ENCODE results near the gene PPIL1. TPM values are rescaled to one million over a fixed set of nuclear protein-coding genes. Genes with fewer than 3 reads are reported as not detected.

The PPIL1 gene
- total RNA-seq, 2 donors from 2014 or later, result 41.1 to 53.7 TPM

DNA sequence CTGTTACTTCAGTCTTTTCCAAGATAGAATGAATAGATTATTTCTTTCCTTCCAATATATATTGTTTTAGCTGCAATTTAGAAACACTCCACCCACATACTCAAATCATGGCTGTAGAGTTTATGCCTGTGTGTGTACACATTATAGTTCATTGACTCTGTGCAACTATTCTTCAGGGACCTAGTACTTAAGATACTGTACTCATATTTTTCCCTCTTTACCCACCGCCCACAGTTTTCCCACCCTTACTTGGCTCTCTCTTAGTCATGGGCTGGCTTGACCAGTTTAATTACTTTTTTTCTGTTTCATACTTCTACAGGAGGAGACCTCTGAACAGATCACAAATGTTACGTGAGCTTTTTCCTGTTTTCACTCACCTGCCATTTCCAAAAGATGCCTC, 41.5 kb upstream of the PPIL1 start:
- H3K27ac ChIP-seq, result peak overlapping the region in 1 of 2 donors; percentile 89

DNA sequence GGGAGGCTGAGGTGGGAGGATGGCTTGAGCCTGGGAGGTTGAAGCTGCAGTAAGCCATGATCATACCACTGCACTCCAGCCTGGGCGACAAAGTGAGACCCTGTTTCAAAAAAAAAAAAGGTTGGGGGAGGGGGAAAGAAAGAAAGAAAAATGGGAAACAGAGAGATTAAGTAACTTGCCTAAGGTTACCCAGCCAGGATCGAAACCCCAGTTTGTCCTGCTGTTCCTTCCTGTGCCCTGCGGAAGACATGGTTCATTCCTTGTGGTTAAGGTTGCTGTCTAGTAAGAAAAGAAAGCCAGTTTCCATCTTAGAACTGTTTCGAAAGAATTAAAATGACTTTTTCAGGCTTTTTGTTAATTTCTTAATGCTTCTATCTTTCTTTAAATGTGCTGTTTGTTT, 41.0 kb upstream of the PPIL1 start:
- H3K27me3 ChIP-seq, result no peaks in the 10 kb centered on the region
- no peak overlapping the region for H3K27ac ChIP-seq
- H3K36me3 ChIP-seq, result peaks cover 66% of the 10 kb centered on the region
- peaks cover 3 to 33% of the 10 kb centered on the region in 2 donors for H3K4me1 ChIP-seq
- TF ChIP-seq, protein P1, sequence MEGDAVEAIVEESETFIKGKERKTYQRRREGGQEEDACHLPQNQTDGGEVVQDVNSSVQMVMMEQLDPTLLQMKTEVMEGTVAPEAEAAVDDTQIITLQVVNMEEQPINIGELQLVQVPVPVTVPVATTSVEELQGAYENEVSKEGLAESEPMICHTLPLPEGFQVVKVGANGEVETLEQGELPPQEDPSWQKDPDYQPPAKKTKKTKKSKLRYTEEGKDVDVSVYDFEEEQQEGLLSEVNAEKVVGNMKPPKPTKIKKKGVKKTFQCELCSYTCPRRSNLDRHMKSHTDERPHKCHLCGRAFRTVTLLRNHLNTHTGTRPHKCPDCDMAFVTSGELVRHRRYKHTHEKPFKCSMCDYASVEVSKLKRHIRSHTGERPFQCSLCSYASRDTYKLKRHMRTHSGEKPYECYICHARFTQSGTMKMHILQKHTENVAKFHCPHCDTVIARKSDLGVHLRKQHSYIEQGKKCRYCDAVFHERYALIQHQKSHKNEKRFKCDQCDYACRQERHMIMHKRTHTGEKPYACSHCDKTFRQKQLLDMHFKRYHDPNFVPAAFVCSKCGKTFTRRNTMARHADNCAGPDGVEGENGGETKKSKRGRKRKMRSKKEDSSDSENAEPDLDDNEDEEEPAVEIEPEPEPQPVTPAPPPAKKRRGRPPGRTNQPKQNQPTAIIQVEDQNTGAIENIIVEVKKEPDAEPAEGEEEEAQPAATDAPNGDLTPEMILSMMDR (IDR thresholded peaks at IDR 0.05), result no peak
- no peaks in the 10 kb centered on the region for H3K9me3 ChIP-seq
- no peak for DNase-seq (ENCODE audit: low spot score)
- H3K4me3 ChIP-seq, result no peak overlapping the region

More for the DNA sequence above, 41.5 kb upstream of the PPIL1 start:
- no peak overlapping the region for H3K4me3 ChIP-seq
- no peak for DNase-seq (ENCODE audit: low spot score)
- H3K27me3 ChIP-seq, result no peaks in the 10 kb centered on the region
- H3K36me3 ChIP-seq, result peaks cover 70% of the 10 kb centered on the region
- TF ChIP-seq, protein P1 (IDR thresholded peaks at IDR 0.05), result no peak
- no peaks in the 10 kb centered on the region for H3K9me3 ChIP-seq
- peaks cover 3 to 33% of the 10 kb centered on the region in 2 donors for H3K4me1 ChIP-seq

DNA sequence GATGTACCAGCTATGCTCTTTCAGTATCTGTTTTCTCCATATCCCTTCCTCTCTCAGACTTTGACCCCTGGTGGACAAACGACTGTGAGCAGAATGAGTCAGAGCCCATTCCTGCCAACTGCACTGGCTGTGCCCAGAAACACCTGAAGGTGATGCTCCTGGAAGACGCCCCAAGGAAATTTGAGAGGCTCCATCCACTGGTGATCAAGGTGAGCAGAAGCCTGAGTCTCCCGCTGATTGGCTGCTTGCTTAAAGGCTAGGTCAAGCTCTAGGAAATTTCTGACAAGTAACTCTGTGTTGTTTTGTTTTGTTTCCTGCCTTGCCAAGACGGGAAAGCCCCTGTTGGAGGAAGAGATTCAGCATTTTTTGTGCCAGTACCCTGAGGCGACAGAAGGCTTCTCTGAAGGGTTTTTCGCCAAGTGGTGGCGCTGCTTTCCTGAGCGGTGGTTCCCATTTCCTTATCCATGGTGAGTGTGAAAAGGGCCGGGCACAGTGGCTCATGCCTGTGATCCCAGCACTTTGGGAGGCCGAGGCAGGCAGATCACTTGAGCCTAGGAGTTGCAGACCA, 39.7 kb upstream of the PPIL1 start:
- H3K27ac ChIP-seq, result no peak overlapping the region
- no peaks in the 10 kb centered on the region for H3K27me3 ChIP-seq
- no peak for DNase-seq (ENCODE audit: low spot score)
- H3K4me1 ChIP-seq, result peaks cover 3 to 28% of the 10 kb centered on the region in 2 donors
- TF ChIP-seq, protein P1 (IDR thresholded peaks at IDR 0.05), result peak in 1 of 2 donors; percentile 40
- no peak overlapping the region for H3K4me3 ChIP-seq
- H3K9me3 ChIP-seq, result no peaks in the 10 kb centered on the region
- peaks cover 57% of the 10 kb centered on the region for H3K36me3 ChIP-seq

DNA sequence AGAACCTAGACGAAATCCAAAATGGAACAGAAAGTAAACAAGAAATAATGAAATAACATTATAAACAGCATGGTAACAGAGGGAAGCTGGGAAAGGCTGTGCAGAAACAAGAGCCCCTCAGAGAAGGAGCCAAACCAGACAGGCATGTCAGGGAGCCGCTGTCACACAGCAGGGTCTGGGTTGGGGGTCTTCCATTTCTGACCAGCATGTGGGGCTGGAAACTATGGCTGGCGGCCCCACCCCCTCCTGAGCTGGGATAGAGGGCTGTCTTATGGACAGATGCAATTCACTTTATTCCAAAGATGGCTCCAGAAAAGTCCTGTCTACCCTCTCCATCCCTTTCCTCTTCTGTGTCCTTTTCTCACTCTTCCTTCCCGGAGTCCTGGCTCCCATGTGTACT, 38.5 kb upstream of the PPIL1 start:
- Histone ChIP-seq H3K27me3 (no peaks in the 10 kb centered on the region), H3K9me3 (no peaks in the 10 kb centered on the region), H3K4me3 (no peak overlapping the region), H3K27ac (no peak overlapping the region), H3K36me3 (peaks cover 51% of the 10 kb centered on the region), H3K4me1 (peaks cover 0 to 25% of the 10 kb centered on the region in 2 donors)
- no peak for DNase-seq (ENCODE audit: low spot score)
- TF ChIP-seq, protein P1 (IDR thresholded peaks at IDR 0.05), result no peak

DNA sequence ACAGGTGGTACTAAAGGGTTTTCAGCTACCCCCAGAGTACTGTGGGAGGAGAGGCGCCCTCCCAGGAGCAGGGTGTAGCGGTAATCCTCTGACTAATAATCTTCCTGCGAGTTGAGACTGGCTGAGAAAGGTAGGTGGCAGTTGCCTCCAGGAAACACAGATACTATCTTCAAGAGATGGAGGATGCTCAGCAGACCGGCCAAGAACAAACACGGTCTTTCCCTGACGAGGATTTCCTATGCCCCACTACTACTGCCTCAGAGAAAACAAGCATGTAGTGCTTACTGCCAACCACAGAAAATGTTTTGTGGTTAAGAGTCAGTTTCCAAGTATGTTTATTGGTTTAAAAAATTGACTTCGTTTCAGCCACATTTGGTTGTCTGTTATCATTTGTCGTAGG, 38.0 kb upstream of the PPIL1 start:
- DNase-seq (ENCODE audit: low spot score), result no peak
- Histone ChIP-seq H3K9me3 (no peaks in the 10 kb centered on the region), H3K27me3 (no peaks in the 10 kb centered on the region), H3K4me3 (no peak overlapping the region), H3K27ac (no peak overlapping the region), H3K36me3 (peaks cover 49% of the 10 kb centered on the region), H3K4me1 (peaks cover 0 to 27% of the 10 kb centered on the region in 2 donors)
- TF ChIP-seq, protein P1 (IDR thresholded peaks at IDR 0.05), result no peak

DNA sequence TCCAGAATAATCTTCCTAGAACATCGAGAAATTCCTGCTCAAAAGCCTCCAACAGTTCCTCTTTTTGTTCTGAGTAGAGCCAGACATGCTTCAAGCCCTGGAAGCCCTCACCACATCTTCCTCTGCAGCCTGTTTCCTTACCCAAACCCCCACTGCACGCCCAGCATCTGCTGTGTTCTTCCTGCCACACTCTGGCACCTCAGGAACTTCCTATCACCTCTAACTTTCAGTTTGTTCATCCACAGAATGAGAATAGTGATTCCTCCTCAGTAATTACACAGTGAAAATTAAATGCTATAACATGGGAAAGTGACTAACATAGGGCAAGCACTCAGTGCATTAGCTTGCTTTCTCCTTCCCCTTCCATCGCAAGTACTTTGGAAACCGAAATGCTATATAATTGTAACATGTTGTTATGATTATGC, 37.4 kb upstream of the PPIL1 start:
- peaks cover 44% of the 10 kb centered on the region for H3K36me3 ChIP-seq

More for the DNA sequence above, 37.4 kb upstream of the PPIL1 start:
- Histone ChIP-seq H3K4me1 (peaks cover 0 to 27% of the 10 kb centered on the region in 2 donors), H3K27me3 (no peaks in the 10 kb centered on the region), H3K4me3 (no peak overlapping the region), H3K27ac (no peak overlapping the region), H3K9me3 (no peaks in the 10 kb centered on the region)
- TF ChIP-seq, protein P1 (IDR thresholded peaks at IDR 0.05), result no peak
- DNase-seq (ENCODE audit: low spot score), result no peak

Data from right atrium auricular region (tissue), 2 donors.